Mesenchymal stem cell (in vitro differentiated cells and primary cell): Measurements from ENCODE around the gene ADAT2. TPM values are rescaled to one million over a fixed set of nuclear protein-coding genes. Genes with fewer than 3 reads are reported as not detected.

Source experiments
- DNase-seq: peaks from one replicate; pipeline ENCODE4 v3.0.0-alpha.2; 2013
- H2AFZ ChIP-seq: one replicate; pipeline ENCODE4 v1.6.1; 2013; ENCODE audit warnings: low read depth, mild to moderate bottlenecking, control low read depth, inconsistent platforms, low read length, moderate library complexity
- H2AK5ac ChIP-seq: 2 replicates; pipeline ENCODE4 v1.6.1; 2013; ENCODE audit warnings: low read length, moderate library complexity, mild to moderate bottlenecking, inconsistent platforms; ENCODE audit not compliant: severe bottlenecking
- H2BK120ac ChIP-seq: one replicate; pipeline ENCODE4 v1.6.1; 2013; ENCODE audit warnings: low read depth, mild to moderate bottlenecking, inconsistent platforms, low read length, moderate library complexity
- H2BK12ac ChIP-seq, 2 experiments: one replicate each; pipeline ENCODE4 v1.6.1; 2013; ENCODE audit warnings: inconsistent platforms in 2 of 2, low read length in 2 of 2, mild to moderate bottlenecking in 2 of 2, moderate library complexity in 2 of 2, control low read depth in 1 of 2
- H2BK15ac ChIP-seq: one replicate; pipeline ENCODE4 v1.6.1; 2013; ENCODE audit warnings: mild to moderate bottlenecking, low read depth, inconsistent platforms; ENCODE audit not compliant: poor library complexity, severe bottlenecking
- H2BK5ac ChIP-seq: 2 replicates; pipeline ENCODE4 v1.6.1; 2013; ENCODE audit warnings: low read depth, mild to moderate bottlenecking, low read length, control low read depth, inconsistent platforms; ENCODE audit not compliant: poor library complexity, severe bottlenecking
- H3K14ac ChIP-seq, 2 experiments: one replicate each; pipeline ENCODE4 v1.6.1; 2013; ENCODE audit warnings: inconsistent platforms in 2 of 2, low read length in 2 of 2, control low read depth in 1 of 2, mild to moderate bottlenecking in 1 of 2, moderate library complexity in 1 of 2
- H3K18ac ChIP-seq, 2 experiments: one replicate each; pipeline ENCODE4 v1.6.1; 2013; ENCODE audit warnings: inconsistent platforms in 2 of 2, low read length in 2 of 2, control low read depth in 1 of 2, low read depth in 1 of 2, mild to moderate bottlenecking in 1 of 2
- H3K23ac ChIP-seq, 2 experiments: one replicate each; pipeline ENCODE4 v1.6.1; 2013; ENCODE audit warnings: inconsistent platforms in 2 of 2, low read length in 2 of 2, mild to moderate bottlenecking in 2 of 2, moderate library complexity in 2 of 2, control low read depth in 1 of 2
- H3K27ac ChIP-seq: 2 replicates; pipeline ENCODE4 v1.5.1; 2013; ENCODE audit warnings: mild to moderate bottlenecking, moderate library complexity, low read length, control low read depth, inconsistent platforms; ENCODE audit not compliant: poor library complexity, severe bottlenecking
- H3K27me3 ChIP-seq, 2 experiments: 2 replicates each; pipeline versions ENCODE4 v1.6.1 to v1.7.0; 2013; ENCODE audit warnings: low read length in 2 of 2, mild to moderate bottlenecking in 2 of 2, moderate library complexity in 2 of 2, control low read depth in 1 of 2, inconsistent platforms in 1 of 2; ENCODE audit not compliant: control insufficient read depth in 1 of 2, insufficient read depth in 1 of 2
- H3K36me3 ChIP-seq, 2 experiments: 2 replicates each; pipeline versions ENCODE4 v1.6.1 to v1.7.0; 2013; ENCODE audit warnings: low read length in 2 of 2, control low read depth in 1 of 2, inconsistent platforms in 1 of 2, low read depth in 1 of 2, mild to moderate bottlenecking in 1 of 2; ENCODE audit not compliant: insufficient read depth in 2 of 2, control insufficient read depth in 1 of 2
- H3K4ac ChIP-seq, 2 experiments: one replicate each; pipeline ENCODE4 v1.6.1; 2013; ENCODE audit warnings: inconsistent platforms in 2 of 2, low read length in 2 of 2, mild to moderate bottlenecking in 2 of 2, moderate library complexity in 2 of 2, control low read depth in 1 of 2, low read depth in 1 of 2
- H3K4me1 ChIP-seq: 2 replicates; pipeline ENCODE4 v1.6.1; 2013; ENCODE audit warnings: low read depth, low read length, control low read depth; ENCODE audit not compliant: control insufficient read depth, insufficient read depth
- H3K4me2 ChIP-seq: 2 replicates; pipeline ENCODE4 v1.6.1; 2013; ENCODE audit warnings: low read length, mild to moderate bottlenecking, inconsistent platforms; ENCODE audit not compliant: poor library complexity, severe bottlenecking
- H3K4me3 ChIP-seq, 2 experiments: 2 replicates each; pipeline versions ENCODE4 v1.5.1 to v1.7.0; 2013; ENCODE audit warnings: low read length in 2 of 2, mild to moderate bottlenecking in 2 of 2, control low read depth in 1 of 2, low read depth in 1 of 2; ENCODE audit not compliant: insufficient read depth in 1 of 2
- H3K79me1 ChIP-seq: replicated peaks from 2 replicates; pipeline ENCODE4 v1.6.1; 2013; ENCODE audit warnings: mild to moderate bottlenecking, control low read depth, low read length, inconsistent platforms; ENCODE audit not compliant: poor library complexity, severe bottlenecking
- H3K9ac ChIP-seq: 2 replicates; pipeline ENCODE4 v1.7.0; 2013; ENCODE audit warnings: mild to moderate bottlenecking, low read length, moderate library complexity
- H3K9me3 ChIP-seq: 2 replicates; pipeline ENCODE4 v1.7.0; 2013; ENCODE audit warnings: mild to moderate bottlenecking, low read length; ENCODE audit not compliant: control insufficient read depth
- H4K8ac ChIP-seq: one replicate; pipeline ENCODE4 v1.6.1; 2013; ENCODE audit warnings: inconsistent platforms, mild to moderate bottlenecking, low read length, moderate library complexity
- H4K91ac ChIP-seq: one replicate; pipeline ENCODE4 v1.6.1; 2013; ENCODE audit warnings: mild to moderate bottlenecking, low read length, inconsistent platforms
- WGBS: methylation state at CpG from one replicate; pipeline ENCODE4 v1.1.7; 2013; ENCODE audit warnings: mixed read lengths; 5-methylcytosine and 5-hydroxymethylcytosine counted together
- polyA plus RNA-seq, 2 experiments: library from polyadenylated mRNA; stranded (reverse); fragments of 200-250 nt; gene quantifications; one replicate each; pipeline ENCODE4 v1.2.3, GENCODE V29; 2013

The ADAT2 gene
- polyA plus RNA-seq (2013, experiment 1 of 2), result 3.8 TPM
- 3.4 TPM for polyA plus RNA-seq (2013, experiment 2 of 2)

GRCh38 chr6:143450453-143451371, at the start of gene ADAT2, which contains the start of gene PEX3:
TSS of gene ADAT2 (minus strand) at chr6:143450695. CDS start at chr6:143450658, 37 bp downstream.
TSS of gene PEX3 (plus strand) at chr6:143450805. CDS start at chr6:143451043, 238 bp downstream.
- H3K4me3 ChIP-seq, result peak within 1 kb of the TSS; percentile 90 to 99
- DNase-seq, result peak; percentile 96
- peak within 1 kb of the TSS in 1 of 2 experiments; percentile 14 for H2BK12ac ChIP-seq
- no peak within 1 kb of the TSS for H2AK5ac ChIP-seq
- H2BK120ac ChIP-seq, result no peak within 1 kb of the TSS
- no peak within 1 kb of the TSS for H2BK15ac ChIP-seq
- H3K18ac ChIP-seq, result peak within 1 kb of the TSS; percentile 28 to 80
- H3K27me3 ChIP-seq, result no peaks in the 10 kb centered on the region
- peak within 1 kb of the TSS; percentile 96 for H2AFZ ChIP-seq
- peak within 1 kb of the TSS; percentile 91 for H3K9ac ChIP-seq
- no peak within 1 kb of the TSS for H4K91ac ChIP-seq
- H3K36me3 ChIP-seq, result peaks cover 0 to 11% of the 10 kb centered on the region in 2 experiments
- H3K27ac ChIP-seq, result peak within 1 kb of the TSS; percentile 56
- H3K14ac ChIP-seq, result no peak within 1 kb of the TSS
- no peaks in the 10 kb centered on the region for H3K9me3 ChIP-seq
- peaks cover 29% of the 10 kb centered on the region for H3K79me1 ChIP-seq
- peak within 1 kb of the TSS; percentile 84 for H3K4me2 ChIP-seq
- H3K4me1 ChIP-seq, result no peaks in the 10 kb centered on the region
- H3K4ac ChIP-seq, result peak within 1 kb of the TSS in 1 of 2 experiments; percentile 67
- H2BK5ac ChIP-seq, result no peak within 1 kb of the TSS
- WGBS, result under 1% methylated on average over 56 of the region's 56 CpGs
- no peak within 1 kb of the TSS for H3K23ac ChIP-seq
- peak within 1 kb of the TSS; percentile 92 for H4K8ac ChIP-seq

GRCh38 chr6:143498428-143498827, 47.9 kb upstream of the ADAT2 start:
- Histone ChIP-seq H3K4me2 (no peak overlapping the region), H2BK120ac (no peak overlapping the region), H2BK15ac (no peak overlapping the region), H2AFZ (no peak overlapping the region), H2BK5ac (no peak overlapping the region), H3K14ac (no peak overlapping the region), H3K18ac (no peak overlapping the region), H3K9ac (no peak overlapping the region), H3K4me3 (no peak overlapping the region), H4K91ac (no peak overlapping the region), H2AK5ac (no peak overlapping the region), H3K79me1 (peaks cover 13% of the 10 kb centered on the region), H3K9me3 (no peaks in the 10 kb centered on the region), H3K36me3 (peaks cover 6 to 97% of the 10 kb centered on the region in 2 experiments), H2BK12ac (no peak overlapping the region), H3K27me3 (no peaks in the 10 kb centered on the region), H3K27ac (no peak overlapping the region), H3K4me1 (no peaks in the 10 kb centered on the region), H4K8ac (no peak overlapping the region), H3K4ac (no peak overlapping the region), H3K23ac (no peak overlapping the region)
- DNase-seq, result no peak
- WGBS, result 64% methylated on average over 4 of the region's 4 CpGs

- Histone ChIP-seq H3K18ac (no peak overlapping the region), H3K9me3 (no peaks in the 10 kb centered on the region), H3K36me3 (peaks cover 6 to 88% of the 10 kb centered on the region in 2 experiments), H4K8ac (no peak overlapping the region), H2BK5ac (no peak overlapping the region), H2BK120ac (no peak overlapping the region), H2AFZ (no peak overlapping the region), H3K4ac (no peak overlapping the region), H3K4me2 (no peak overlapping the region), H2AK5ac (no peak overlapping the region), H3K14ac (no peak overlapping the region), H3K4me3 (no peak overlapping the region), H3K27ac (no peak overlapping the region), H3K79me1 (peaks cover 8% of the 10 kb centered on the region), H3K4me1 (no peaks in the 10 kb centered on the region), H2BK15ac (no peak overlapping the region), H4K91ac (no peak overlapping the region), H3K9ac (no peak overlapping the region), H3K27me3 (no peaks in the 10 kb centered on the region), H3K23ac (no peak overlapping the region), H2BK12ac (no peak overlapping the region)
- 100% methylated on average over 1 of the region's 1 CpG for WGBS
- DNase-seq, result no peak
Observed at GRCh38 chr6:143496974-143497373, 46.5 kb upstream of the ADAT2 start.

GRCh38 chr6:143490775-143491174, 40.3 kb upstream of the ADAT2 start:
- WGBS, result over 99% methylated on average over 8 of the region's 8 CpGs
- H3K23ac ChIP-seq, result no peak overlapping the region
- H3K4ac ChIP-seq, result no peak overlapping the region
- no peaks in the 10 kb centered on the region for H3K9me3 ChIP-seq
- peaks cover 1% of the 10 kb centered on the region for H3K79me1 ChIP-seq
- H3K9ac ChIP-seq, result no peak overlapping the region
- no peak for DNase-seq
- H2BK15ac ChIP-seq, result no peak overlapping the region
- H2BK5ac ChIP-seq, result no peak overlapping the region
- no peak overlapping the region for H2BK120ac ChIP-seq
- no peak overlapping the region for H3K18ac ChIP-seq
- no peak overlapping the region for H4K8ac ChIP-seq
- H3K14ac ChIP-seq, result no peak overlapping the region
- no peak overlapping the region for H2AFZ ChIP-seq
- H3K27me3 ChIP-seq, result no peaks in the 10 kb centered on the region
- no peak overlapping the region for H3K4me2 ChIP-seq
- H3K4me1 ChIP-seq, result no peaks in the 10 kb centered on the region
- peaks cover 6 to 44% of the 10 kb centered on the region in 2 experiments for H3K36me3 ChIP-seq
- H4K91ac ChIP-seq, result no peak overlapping the region
- H3K4me3 ChIP-seq, result no peak overlapping the region
- H3K27ac ChIP-seq, result no peak overlapping the region
- no peak overlapping the region for H2AK5ac ChIP-seq
- no peak overlapping the region for H2BK12ac ChIP-seq
